H1 (cell line): ENCODE measurements around the gene NLRP6. TPM values are rescaled to one million over a fixed set of nuclear protein-coding genes. Genes with fewer than 3 reads are reported as not detected.

Source experiments
- CTCF ChIA-PET: fragments of 300-600 bp; sonication (Branson Sonifier 250); formaldehyde crosslinking; loops from one replicate; lab custom pipeline; 2021; ENCODE audit not compliant: partially characterized antibody; lab: Charles Lee
- POLR2A ChIA-PET: fragments of 300-600 bp; sonication (Branson Sonifier 250); formaldehyde crosslinking; loops from one replicate; lab custom pipeline; 2021; ENCODE audit warnings: inconsistent platforms; ENCODE audit not compliant: partially characterized antibody; lab: Charles Lee
- DNase-seq, 2 experiments: peaks; one replicate each; pipeline versions ENCODE4 v3.0.0 to v3.0.0-alpha.2; 2010 to 2022; ENCODE audit warnings: low spot score in 2 of 2, low read depth in 1 of 2, mixed read lengths in 1 of 2
- FAIRE-seq: peaks from 2 replicates; lab custom pipeline; 2011; peaks lifted over from hg19 to GRCh38; lab: Jason Lieb, UNC
- H2AFZ ChIP-seq: 2 replicates; pipeline ENCODE4 v1.8.1; 2012; ENCODE audit warnings: low read length, inconsistent platforms
- H2AK5ac ChIP-seq: 2 replicates; pipeline ENCODE4 v1.6.1; 2013; ENCODE audit warnings: low read depth, low read length
- H2BK120ac ChIP-seq: replicated peaks from 2 replicates; pipeline ENCODE3; 2013; ENCODE audit warnings: low read depth, low read length, inconsistent platforms
- H2BK12ac ChIP-seq: 2 replicates; pipeline ENCODE4 v1.6.1; 2013; ENCODE audit warnings: low read depth, low read length
- H2BK15ac ChIP-seq: 2 replicates; pipeline ENCODE4 v1.6.1; 2013; ENCODE audit warnings: low read length
- H2BK20ac ChIP-seq: 2 replicates; pipeline ENCODE4 v1.6.1; 2013; ENCODE audit warnings: low read length
- H2BK5ac ChIP-seq: 2 replicates; pipeline ENCODE4 v1.6.1; 2013; ENCODE audit warnings: low read depth, low read length
- H3K14ac ChIP-seq: 2 replicates; pipeline ENCODE4 v1.6.1; 2013; ENCODE audit warnings: inconsistent platforms; ENCODE audit not compliant: insufficient read length
- H3K18ac ChIP-seq: 2 replicates; pipeline ENCODE4 v1.6.1; 2013; ENCODE audit warnings: low read length; ENCODE audit errors: extremely low read depth
- H3K23ac ChIP-seq: 2 replicates; pipeline ENCODE4 v1.6.1; 2013; ENCODE audit warnings: inconsistent platforms; ENCODE audit not compliant: insufficient read length
- H3K23me2 ChIP-seq: 2 replicates; pipeline ENCODE4 v1.6.1; 2013; ENCODE audit warnings: low read depth, low read length
- H3K27ac ChIP-seq: 2 replicates; pipeline ENCODE4 v1.6.1; 2011; ENCODE audit warnings: low read depth, low read length, inconsistent platforms
- H3K27me3 ChIP-seq, 4 experiments: replicated peaks in 1 of 4; 1 replicate in 1 of 4; 2 replicates in 3 of 4; pipeline versions ENCODE4 v1.6.1 to v1.8.1; 2011 to 2013; ENCODE audit warnings: low read length in 3 of 4, mild to moderate bottlenecking in 3 of 4, inconsistent platforms in 2 of 4, mixed read lengths in 2 of 4, moderate library complexity in 1 of 4; ENCODE audit not compliant: control insufficient read depth in 3 of 4, insufficient read depth in 3 of 4; ENCODE audit errors: extremely low read depth in 1 of 4
- H3K36me3 ChIP-seq, 4 experiments: 2 replicates each; pipeline versions ENCODE4 v1.6.1 to v1.8.1; 2011 to 2013; ENCODE audit warnings: mild to moderate bottlenecking in 4 of 4, low read length in 3 of 4, moderate library complexity in 2 of 4, control low read depth in 1 of 4, inconsistent platforms in 1 of 4; ENCODE audit not compliant: insufficient read depth in 4 of 4, control insufficient read depth in 2 of 4
- H3K4ac ChIP-seq: replicated peaks from 2 replicates; pipeline ENCODE3; 2013; ENCODE audit warnings: low read length, low read depth, mixed read lengths, inconsistent platforms; ENCODE audit not compliant: insufficient read length
- H3K4me1 ChIP-seq, 4 experiments: replicated peaks in 1 of 4; 1 replicate in 1 of 4; 2 replicates in 3 of 4; pipeline versions ENCODE4 v1.6.1 to v1.8.1; 2011 to 2013; ENCODE audit warnings: low read length in 3 of 4, inconsistent platforms in 2 of 4, mixed read lengths in 1 of 4; ENCODE audit not compliant: insufficient read depth in 4 of 4, control insufficient read depth in 3 of 4
- H3K4me2 ChIP-seq, 2 experiments: 2 replicates each; pipeline versions ENCODE4 v1.6.1 to v1.8.1; 2011 to 2013; ENCODE audit warnings: low read depth in 2 of 2, low read length in 2 of 2, control low read depth in 1 of 2, inconsistent platforms in 1 of 2, mild to moderate bottlenecking in 1 of 2; ENCODE audit not compliant: insufficient read depth in 1 of 2
- H3K4me3 ChIP-seq, 4 experiments: fragments of 200-600, 300-600 bp in 1 of 4; sonication (generic), shearing (Covaris generic), sonication (Bioruptor Twin) in 1 of 4; 2 replicates each; pipeline versions ENCODE4 v1.5.1 to v1.8.1; 2011 to 2016; ENCODE audit warnings: low read length in 4 of 4, low read depth in 3 of 4, control low read depth in 2 of 4, inconsistent platforms in 2 of 4, mild to moderate bottlenecking in 2 of 4, mixed read lengths in 1 of 4, moderate library complexity in 1 of 4; ENCODE audit not compliant: insufficient read depth in 2 of 4; ENCODE audit errors: extremely low read depth in 1 of 4
- H3K56ac ChIP-seq: replicated peaks from 2 replicates; pipeline ENCODE3; 2013; ENCODE audit warnings: low read depth, mild to moderate bottlenecking, mixed read lengths, low read length, inconsistent platforms; ENCODE audit not compliant: insufficient read length
- H3K79me1 ChIP-seq: 2 replicates; pipeline ENCODE4 v1.6.1; 2013; ENCODE audit warnings: low read depth, low read length, control low read depth
- H3K79me2 ChIP-seq, 2 experiments: 2 replicates each; pipeline versions ENCODE4 v1.6.1 to v1.8.1; 2012 to 2013; ENCODE audit warnings: low read length in 2 of 2, mild to moderate bottlenecking in 2 of 2, inconsistent platforms in 1 of 2; ENCODE audit not compliant: insufficient read depth in 2 of 2, control insufficient read depth in 1 of 2
- H3K9ac ChIP-seq, 4 experiments: replicated peaks in 1 of 4; 1 replicate in 1 of 4; 2 replicates in 3 of 4; pipeline versions ENCODE4 v1.6.1 to v1.8.1; 2011 to 2013; ENCODE audit warnings: low read depth in 3 of 4, low read length in 3 of 4, control low read depth in 2 of 4, mild to moderate bottlenecking in 2 of 4, moderate library complexity in 2 of 4, inconsistent platforms in 1 of 4; ENCODE audit errors: extremely low read depth in 1 of 4
- H3K9me3 ChIP-seq, 2 experiments: 2 replicates each; pipeline versions ENCODE4 v1.6.1 to v1.8.1; 2012 to 2013; ENCODE audit warnings: mild to moderate bottlenecking in 2 of 2, moderate library complexity in 2 of 2, control low read depth in 1 of 2, inconsistent platforms in 1 of 2, low read depth in 1 of 2, low read length in 1 of 2, mixed read lengths in 1 of 2; ENCODE audit not compliant: insufficient read depth in 2 of 2
- H4K20me1 ChIP-seq, 2 experiments: replicated peaks in 1 of 2; 2 replicates each; pipeline versions ENCODE3 to v1.8.1; 2011 to 2013; ENCODE audit warnings: inconsistent platforms in 2 of 2, low read length in 2 of 2, mild to moderate bottlenecking in 1 of 2; ENCODE audit not compliant: insufficient read depth in 2 of 2, control insufficient read depth in 1 of 2
- H4K5ac ChIP-seq: 2 replicates; pipeline ENCODE4 v1.6.1; 2013; ENCODE audit warnings: low read length, low read depth, mixed read lengths, inconsistent platforms; ENCODE audit not compliant: insufficient read length
- H4K8ac ChIP-seq: 2 replicates; pipeline ENCODE4 v1.8.0; 2013; ENCODE audit warnings: mild to moderate bottlenecking, moderate library complexity, low read length, inconsistent platforms; ENCODE audit not compliant: insufficient read depth; ENCODE audit errors: extremely low read depth
- H4K91ac ChIP-seq: replicated peaks from 2 replicates; pipeline ENCODE3; 2013; ENCODE audit warnings: low read length, mixed read lengths, inconsistent platforms; ENCODE audit not compliant: insufficient read length
- ASH2L ChIP-seq: fragments of 200-600, 300-600 bp; sonication (generic); IDR thresholded peaks from one replicate; pipeline ENCODE4 v1.7.1; 2017; ENCODE audit warnings: low read length
- POU5F1 ChIP-seq: IDR thresholded peaks from 2 replicates; pipeline ENCODE4 v1.6.1; 2011; ENCODE audit warnings: low read depth, mild to moderate bottlenecking, low read length, moderate library complexity
- RAD21 ChIP-seq, 2 experiments: IDR thresholded peaks in 1 of 2; conservative IDR thresholded peaks in 1 of 2; 2 replicates each; pipeline ENCODE4 v1.6.1; 2011; ENCODE audit warnings: low read depth in 2 of 2, low read length in 2 of 2, improper control_type of control experiment in 1 of 2, inconsistent platforms in 1 of 2, mild to moderate bottlenecking in 1 of 2, moderate library complexity in 1 of 2
- RXRA ChIP-seq: IDR thresholded peaks from 2 replicates; pipeline ENCODE4 v1.6.1; 2011; ENCODE audit warnings: low read depth, mild to moderate bottlenecking, low read length, moderate library complexity; ENCODE audit not compliant: insufficient read depth
- WGBS, 2 experiments: shearing (Covaris generic) in 1 of 2; methylation state at CpG; one replicate each; pipeline versions ENCODE4 v1.1.6 to v1.1.7; 2013 to 2015; ENCODE audit warnings: low lambda C conversion rate in 2 of 2, mixed read lengths in 2 of 2, inconsistent platforms in 1 of 2, low coverage in 1 of 2, missing lambda C conversion rate in 1 of 2; ENCODE audit not compliant: insufficient replicate concordance in 2 of 2, insufficient coverage in 1 of 2, insufficient read length in 1 of 2; ENCODE audit errors: extremely low coverage in 1 of 2, missing lambda C conversion rate in 1 of 2; 5-methylcytosine and 5-hydroxymethylcytosine counted together
- polyA plus RNA-seq, 7 experiments: library from polyadenylated mRNA; depleted of rRNA in 3 of 7; stranded (reverse) in 5 of 7; unstranded in 2 of 7; fragments of >200 nt in 5 of 7; fragments of 200-250 nt in 2 of 7; gene quantifications; 1 replicate in 5 of 7; 2 replicates in 1 of 7; 4 replicates in 1 of 7; pipeline versions ENCODE4 v1.2.1 to v1.2.3, GENCODE V29; 2011 to 2013; ENCODE audit warnings: missing spikeins in 2 of 7, mixed read lengths in 2 of 7
- total RNA-seq: library from RNA; stranded (reverse); fragmentation: NEBNext Ultra II Directional; extraction: Animal tissue kit (Norgen Biotek cat#: 25700); gene quantifications from 2 replicates; pipeline ENCODE4 v1.2.1, GENCODE V29; 2021
- TF ChIP-seq, protein P1 (sequence below): IDR thresholded peaks from 2 replicates; pipeline ENCODE4 v1.6.1; 2012; ENCODE audit warnings: inconsistent platforms

The NLRP6 gene
- total and polyA plus RNA-seq, 2 of the 8 experiments (the other 6 are each of a cell fraction or from before 2014, with no cell fraction given): not detected

DNA sequence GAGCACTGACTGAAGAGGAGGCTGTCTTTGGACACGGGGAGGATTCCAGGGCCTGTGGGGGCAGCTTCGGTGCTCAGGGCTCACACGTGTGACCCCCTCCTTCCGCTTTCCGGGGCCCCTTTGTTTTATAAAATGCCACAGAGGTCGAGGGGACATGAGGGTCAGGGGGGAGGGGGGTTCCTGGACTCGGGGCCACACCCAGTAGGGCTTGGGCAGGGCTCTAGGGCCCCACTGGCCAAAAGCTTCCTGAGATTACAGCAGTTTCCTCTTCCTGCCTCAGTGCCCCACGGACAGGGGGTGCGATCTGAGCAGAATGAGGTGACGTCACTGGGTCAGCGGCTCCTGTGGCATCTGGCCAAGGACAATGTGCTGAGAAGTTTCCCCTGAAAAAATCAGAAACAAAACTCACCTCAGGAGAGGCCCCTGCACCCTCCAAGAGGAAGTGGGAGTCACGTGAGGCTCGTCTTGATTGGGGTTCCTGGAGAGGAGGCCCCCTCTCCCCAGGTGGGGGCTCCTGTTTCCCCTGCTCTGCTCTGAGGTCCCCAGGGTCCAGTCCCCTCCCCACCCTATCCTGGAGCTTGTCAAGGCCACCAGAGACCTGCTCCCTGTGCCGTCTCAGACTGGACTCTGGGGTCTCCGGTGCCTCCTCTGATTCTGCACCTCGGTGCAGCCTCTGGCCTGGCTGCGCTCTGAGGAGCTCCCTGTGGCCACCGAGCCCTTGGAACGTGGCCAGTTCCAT lies 48.8 kb downstream of the NLRP6 start:
- Histone ChIP-seq H2AFZ (0 out of 2 replicates have a peak overlapping the region, but pooled peaks have one; percentile 4), H4K20me1 (no peaks in the 10 kb centered on the region), H4K5ac (no peak overlapping the region), H3K27ac (no peak overlapping the region), H2BK12ac (peak overlapping the region; percentile 75; the same call in 1 of the 2 replicates), H3K79me1 (no peaks in the 10 kb centered on the region), H2BK20ac (peak overlapping the region; percentile 75), H2BK120ac (no peak overlapping the region), H2BK5ac (0 out of 2 replicates have a peak overlapping the region, but pooled peaks have one; percentile 31), H3K4ac (peak overlapping the region; percentile 91), H3K4me3 (no peak overlapping the region), H3K4me1 (peaks cover 0 to 14% (median 2%) of the 10 kb centered on the region in 4 experiments; a peak in 4 of 7 replicates), H3K9ac (no peak overlapping the region), H3K23ac (no peak overlapping the region), H2BK15ac (0 out of 2 replicates have a peak overlapping the region, but pooled peaks have one; percentile 88), H4K8ac (peak overlapping the region; percentile 62; the same call in 1 of the 2 replicates), H3K14ac (no peak overlapping the region), H3K56ac (peak overlapping the region; percentile 42), H3K36me3 (no peaks in the 10 kb centered on the region), H4K91ac (peak overlapping the region; percentile 93), H3K9me3 (peaks cover 4% of the 10 kb centered on the region in 2 experiments; a peak in 1 of 4 replicates), H3K4me2 (no peak overlapping the region), H3K79me2 (no peaks in the 10 kb centered on the region), H3K27me3 (no peaks in the 10 kb centered on the region), H3K18ac (peak overlapping the region; percentile 78; the same call in 1 of the 2 replicates), H2AK5ac (no peak overlapping the region), H3K23me2 (no peaks in the 10 kb centered on the region)
- TF ChIP-seq RAD21 (IDR thresholded peaks at IDR 0.05 in 1 of 2, conservative IDR thresholded peaks at IDR 0.05 in 1 of 2; ENCODE audit: low read depth in 2 of 2, low read length in 2 of 2): no peak
- no peak for TF ChIP-seq ASH2L
- TF ChIP-seq POU5F1: no peak
- TF ChIP-seq, protein P1, sequence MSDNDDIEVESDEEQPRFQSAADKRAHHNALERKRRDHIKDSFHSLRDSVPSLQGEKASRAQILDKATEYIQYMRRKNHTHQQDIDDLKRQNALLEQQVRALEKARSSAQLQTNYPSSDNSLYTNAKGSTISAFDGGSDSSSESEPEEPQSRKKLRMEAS: no peak
- no peak for TF ChIP-seq RXRA
- WGBS, 2 experiments: 87% methylated on average over 19 of the region's 19 CpGs; no CpG with 5 or more reads in 1 of the 2 experiments
- ChIA-PET POLR2A (interaction anchor here (0.7 to 1.8 kb wide), 8 partner anchors 10 to 27 kb away, joined by 3 to 8 read pairs (median 4); partner anchors contain the start of gene IFITM2), CTCF (interaction anchor here (1.0 to 2.4 kb wide), 3 partner anchors 10 to 22 kb away, joined by 3 to 6 read pairs (median 4); no protein-coding TSS in a partner anchor)
- FAIRE-seq: no peak
- DNase-seq: no peak
